Epithelial cell of esophagus (primary cell): ENCODE data around the gene COPG1.

ENCODE experiments used
- DNase-seq: peaks from one replicate; pipeline ENCODE4 v3.0.0; 2010; ENCODE audit warnings: low read depth
- H3K4me3 ChIP-seq: 2 replicates; pipeline ENCODE4 v1.5.1; 2011; ENCODE audit warnings: mild to moderate bottlenecking, low read length, control low read depth
- CTCF ChIP-seq: IDR thresholded peaks from 2 replicates; pipeline ENCODE4 v1.5.1; 2011; ENCODE audit warnings: low read depth, mild to moderate bottlenecking, low read length, control low read depth, inconsistent platforms; ENCODE audit not compliant: insufficient read depth; ENCODE audit errors: missing control alignments

COPG1 gene

GRCh38 chr3:129231331-129232119 lies 17.9 kb upstream of the COPG1 start:
- DNase-seq: peak; percentile 62
- no peak overlapping the region for H3K4me3 ChIP-seq
- TF ChIP-seq CTCF: no peak

GRCh38 chr3:129233538-129233937 lies 15.9 kb upstream of the COPG1 start:
- DNase-seq: no peak
- TF ChIP-seq CTCF: no peak
- H3K4me3 ChIP-seq: no peak overlapping the region

- no peak overlapping the region for H3K4me3 ChIP-seq
- no peak for DNase-seq
- TF ChIP-seq CTCF: no peak
Observed at GRCh38 chr3:129234441-129234840, 15.0 kb upstream of the COPG1 start.

- no peak overlapping the region for H3K4me3 ChIP-seq
- DNase-seq: no peak
- TF ChIP-seq CTCF: no peak
Observed at GRCh38 chr3:129235344-129235917, 14.0 kb upstream of the COPG1 start.

GRCh38 chr3:129238945-129239705 lies 10.3 kb upstream of the COPG1 start:
- TF ChIP-seq CTCF: no peak
- peak; percentile 81 for DNase-seq
- H3K4me3 ChIP-seq: no peak overlapping the region

GRCh38 chr3:129239991-129240390 lies 9.4 kb upstream of the COPG1 start:
- no peak overlapping the region for H3K4me3 ChIP-seq
- DNase-seq: no peak
- no peak for TF ChIP-seq CTCF

GRCh38 chr3:129240436-129240835 lies 9.0 kb upstream of the COPG1 start:
- peak; percentile 53 for DNase-seq
- TF ChIP-seq CTCF: no peak
- H3K4me3 ChIP-seq: no peak overlapping the region
